ENCODE data around the gene TUFM.

- TF ChIP-seq SRF (IDR thresholded peaks at IDR 0.05; ENCODE audit: low read depth, low read length): no peak
- TF ChIP-seq EZH2 (IDR thresholded peaks at IDR 0.05; ENCODE audit: low read depth, low read length, severe bottlenecking): no peak
- no peak for TF ChIP-seq USF2 (IDR thresholded peaks at IDR 0.05; ENCODE audit: low read length)
- peak; percentile 15 for TF ChIP-seq RNF2 (IDR thresholded peaks at IDR 0.05; ENCODE audit: borderline replicate concordance, low read depth, low read length, missing control alignments, poor library complexity, severe bottlenecking)
- no peak for TF ChIP-seq CREB1 (IDR thresholded peaks at IDR 0.05)
- no peak for TF ChIP-seq MAFK (IDR thresholded peaks at IDR 0.05; ENCODE audit: low read depth, low read length)
- TF ChIP-seq CTCF (IDR thresholded peaks at IDR 0.05; ENCODE audit: control extremely low read depth in 1 of 3, insufficient read depth in 1 of 3, low read depth in 1 of 3, low read length in 3 of 3): no peak
- TF ChIP-seq YY1 (IDR thresholded peaks at IDR 0.05; ENCODE audit: low read depth, low read length): no peak
- 0 out of 2 replicates have a peak, but pooled peaks have one; percentile 10 for TF ChIP-seq TAF1 (IDR thresholded peaks at IDR 0.05; ENCODE audit: low read depth, low read length)
- TF ChIP-seq SUZ12 (IDR thresholded peaks at IDR 0.05; ENCODE audit: low read length): no peak
Measured at GRCh38 chr16:28879261-28879840, 33.2 kb upstream of the TUFM start.

Data from H1 (cell line).